SK-N-MC (cell line): ENCODE data around the gene IL15RA.

ENCODE experiments used
- EZH2 ChIP-seq: fragments of 200-600 bp; sonication (generic); IDR thresholded peaks from one replicate; pipeline ENCODE4 v1.6.1; 2017; ENCODE audit warnings: antibody characterized with exemption
- POLR2AphosphoS5 ChIP-seq: IDR thresholded peaks from 2 replicates; pipeline ENCODE4 v1.6.1; 2012; ENCODE audit warnings: mild to moderate bottlenecking, low read depth, low read length, borderline replicate concordance

DNA sequence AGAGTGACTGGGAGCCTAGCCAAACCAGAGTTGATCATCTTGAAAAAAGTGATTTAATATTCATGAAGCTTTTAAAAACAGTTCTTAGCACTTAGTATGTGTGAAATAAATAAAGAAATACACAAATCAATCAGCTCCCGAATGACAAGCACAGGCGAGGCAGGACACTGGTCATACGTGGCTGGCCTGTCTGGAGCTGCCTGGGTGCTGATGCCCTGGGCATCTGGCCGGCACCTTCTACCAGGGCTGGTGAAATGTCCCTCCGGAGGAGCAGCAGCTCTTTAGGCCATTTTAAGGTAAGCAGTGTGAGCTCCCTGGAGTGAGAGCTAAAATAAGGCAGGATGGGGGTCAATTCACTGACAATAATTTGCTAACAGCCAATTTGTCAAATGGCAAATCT is 23.7 kb downstream of the IL15RA start:
- TF ChIP-seq POLR2AphosphoS5 (no peak), EZH2 (no peak)
